ENCODE data around the gene ACOT7. TPM values are rescaled to one million over a fixed set of nuclear protein-coding genes. Genes with fewer than 3 reads are reported as not detected.

ACOT7 gene
- total RNA-seq, 2 experiments from 2014 or later, result 5.3 to 5.4 TPM

DNA sequence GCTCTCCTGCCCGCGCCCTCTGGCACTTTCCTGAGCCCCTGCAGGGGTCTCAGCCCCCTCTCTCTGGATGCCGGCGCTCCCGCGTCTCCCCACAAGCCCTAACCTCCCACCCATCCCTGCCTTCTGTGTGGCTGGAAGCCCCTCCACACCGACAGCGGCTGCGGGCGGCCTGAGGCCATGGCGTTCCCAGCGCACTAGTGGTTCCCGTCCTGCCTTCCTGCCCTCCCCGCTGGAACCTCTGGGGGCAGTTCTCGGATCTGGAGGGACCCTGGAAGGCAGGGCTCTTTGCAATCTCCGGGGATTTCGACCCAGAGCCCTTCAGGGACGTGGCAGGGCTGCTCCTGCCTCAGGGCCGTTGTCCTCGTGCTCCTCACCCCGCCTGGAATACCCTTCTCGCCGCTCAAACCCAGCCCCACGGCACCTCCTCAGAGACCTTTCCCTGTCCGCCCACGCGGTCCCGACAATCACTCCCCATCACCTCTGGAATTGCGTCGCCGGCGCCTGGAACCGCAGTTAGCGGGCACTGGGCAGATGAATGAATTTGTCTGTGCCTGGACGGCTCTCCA, 30.5 kb upstream of the ACOT7 start:
- H3K4me3 ChIP-seq (ENCODE audit: low read length), result peak overlapping the region; percentile 33

DNA sequence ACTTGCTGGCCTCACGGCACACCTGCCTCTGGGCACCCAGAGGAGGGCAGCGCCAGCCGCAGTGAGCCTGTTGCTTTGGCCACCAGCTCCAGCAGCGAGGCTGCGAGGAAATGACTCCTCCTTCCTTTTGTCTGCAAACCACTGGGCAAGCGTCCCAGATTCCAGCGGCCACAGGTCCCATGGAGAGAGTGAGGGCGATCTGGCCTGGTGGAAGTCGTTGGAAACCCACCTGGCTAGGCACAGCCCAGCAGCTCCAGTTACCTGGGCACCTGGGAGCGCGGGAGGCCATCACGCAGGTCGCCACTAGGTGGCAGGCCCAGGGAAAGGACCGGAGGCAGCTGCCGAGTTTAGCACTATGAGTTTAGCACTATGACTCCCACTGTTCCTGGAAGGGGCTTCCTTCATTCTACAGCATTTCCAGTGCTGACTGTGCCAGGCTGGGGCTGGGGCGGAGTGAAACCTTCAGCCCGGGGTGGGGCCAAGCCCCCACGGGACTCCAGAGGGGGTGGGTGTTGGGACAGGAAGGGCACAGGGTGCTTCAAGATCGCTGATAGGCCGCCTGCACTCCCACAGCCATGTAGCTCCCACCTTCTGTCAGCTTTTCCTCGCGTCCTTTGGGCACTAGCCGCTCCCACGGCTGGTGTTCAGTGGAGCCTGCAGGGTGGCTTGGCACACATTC, 29.9 kb upstream of the ACOT7 start:
- no peaks in the 10 kb centered on the region for H3K36me3 ChIP-seq (ENCODE audit: insufficient read depth, low read length)
- intact Hi-C loops (cut with DNase I, micrococcal nuclease), result loop anchor here (1.0 to 10.0 kb wide), 4 partner anchors 51 to 221 kb away; no protein-coding TSS in a partner anchor
- H3K27me3 Mint-ChIP-seq, result peaks cover 55% of the 10 kb centered on the region
- POLR2A ChIA-PET, result interaction anchor here (0.9 to 1.5 kb wide), 5 partner anchors 15 to 131 kb away, joined by 3 to 9 read pairs (median 3); partner anchors contain the start of genes ACOT7 and NOL9
- H3K9me3 Mint-ChIP-seq, result no peaks in the 10 kb centered on the region
- peak overlapping the region; percentile 67 for H3K4me3 Mint-ChIP-seq
- no peaks in the 10 kb centered on the region for H3K36me3 Mint-ChIP-seq (ENCODE audit: low read depth)
- no peak overlapping the region for H3K27ac ChIP-seq (ENCODE audit: low read depth in 1 of 2, low read length in 2 of 2)
- TF ChIP-seq, protein P1, sequence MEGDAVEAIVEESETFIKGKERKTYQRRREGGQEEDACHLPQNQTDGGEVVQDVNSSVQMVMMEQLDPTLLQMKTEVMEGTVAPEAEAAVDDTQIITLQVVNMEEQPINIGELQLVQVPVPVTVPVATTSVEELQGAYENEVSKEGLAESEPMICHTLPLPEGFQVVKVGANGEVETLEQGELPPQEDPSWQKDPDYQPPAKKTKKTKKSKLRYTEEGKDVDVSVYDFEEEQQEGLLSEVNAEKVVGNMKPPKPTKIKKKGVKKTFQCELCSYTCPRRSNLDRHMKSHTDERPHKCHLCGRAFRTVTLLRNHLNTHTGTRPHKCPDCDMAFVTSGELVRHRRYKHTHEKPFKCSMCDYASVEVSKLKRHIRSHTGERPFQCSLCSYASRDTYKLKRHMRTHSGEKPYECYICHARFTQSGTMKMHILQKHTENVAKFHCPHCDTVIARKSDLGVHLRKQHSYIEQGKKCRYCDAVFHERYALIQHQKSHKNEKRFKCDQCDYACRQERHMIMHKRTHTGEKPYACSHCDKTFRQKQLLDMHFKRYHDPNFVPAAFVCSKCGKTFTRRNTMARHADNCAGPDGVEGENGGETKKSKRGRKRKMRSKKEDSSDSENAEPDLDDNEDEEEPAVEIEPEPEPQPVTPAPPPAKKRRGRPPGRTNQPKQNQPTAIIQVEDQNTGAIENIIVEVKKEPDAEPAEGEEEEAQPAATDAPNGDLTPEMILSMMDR (IDR thresholded peaks at IDR 0.05), result peak; percentile 85
- H3K9me3 ChIP-seq (ENCODE audit: control insufficient read depth in 1 of 2, insufficient read depth in 1 of 2, low read length in 2 of 2), result peaks cover 0 to 22% of the 10 kb centered on the region in 2 experiments
- CTCF ChIA-PET, result interaction anchor here (0.6 to 7.1 kb wide), 24 partner anchors 9 to 232 kb away, joined by 3 to 77 read pairs (median 6); partner anchors contain the start of gene PLEKHG5
- DNase-seq, result peak; percentile 60 to 85 (median 72)
- peaks cover 53 to 69% of the 10 kb centered on the region in 2 experiments for H3K27me3 ChIP-seq (ENCODE audit: control insufficient read depth in 1 of 2, insufficient read depth in 2 of 2, low read length in 2 of 2)
- ATAC-seq (ENCODE audit: poor library complexity), result peak; percentile 85
- H3K4me1 Mint-ChIP-seq (ENCODE audit: low read depth), result peaks cover 13% of the 10 kb centered on the region
- H3K27ac Mint-ChIP-seq, result no peak overlapping the region
- H3K4me1 ChIP-seq (ENCODE audit: insufficient read depth, low read length), result peaks cover 48% of the 10 kb centered on the region
- H3K4me3 ChIP-seq (ENCODE audit: low read length), result peak overlapping the region; percentile 33

More for the DNA sequence above, 30.5 kb upstream of the ACOT7 start:
- Mint-ChIP-seq H3K9me3 (no peaks in the 10 kb centered on the region), H3K4me1 (ENCODE audit: low read depth) (peaks cover 13% of the 10 kb centered on the region), H3K4me3 (peak overlapping the region; percentile 67), H3K27me3 (peaks cover 55% of the 10 kb centered on the region), H3K27ac (no peak overlapping the region), H3K36me3 (ENCODE audit: low read depth) (no peaks in the 10 kb centered on the region)
- no peak for ATAC-seq (ENCODE audit: poor library complexity)
- Histone ChIP-seq H3K27ac (ENCODE audit: low read depth in 1 of 2, low read length in 2 of 2) (no peak overlapping the region), H3K9me3 (ENCODE audit: control insufficient read depth in 1 of 2, insufficient read depth in 1 of 2, low read length in 2 of 2) (peaks cover 0 to 21% of the 10 kb centered on the region in 2 experiments), H3K4me1 (ENCODE audit: insufficient read depth, low read length) (peaks cover 43% of the 10 kb centered on the region), H3K36me3 (ENCODE audit: insufficient read depth, low read length) (no peaks in the 10 kb centered on the region), H3K27me3 (ENCODE audit: control insufficient read depth in 1 of 2, insufficient read depth in 2 of 2, low read length in 2 of 2) (peaks cover 50 to 63% of the 10 kb centered on the region in 2 experiments)
- ChIA-PET CTCF (interaction anchor here (0.7 to 7.1 kb wide), 21 partner anchors 8 to 223 kb away, joined by 3 to 77 read pairs (median 6); partner anchors contain the start of gene PLEKHG5), POLR2A (interaction anchor here (1.0 to 1.5 kb wide), 3 partner anchors 14 to 36 kb away, joined by 3 to 9 read pairs (median 6); partner anchors contain the start of gene ACOT7)
- TF ChIP-seq, protein P1 (IDR thresholded peaks at IDR 0.05), result no peak
- intact Hi-C loops (cut with DNase I, micrococcal nuclease), result loop anchor here (1.0 to 10.0 kb wide), 4 partner anchors 51 to 221 kb away; no protein-coding TSS in a partner anchor
- DNase-seq, result peak in 1 of 14 experiments; percentile 28

DNA sequence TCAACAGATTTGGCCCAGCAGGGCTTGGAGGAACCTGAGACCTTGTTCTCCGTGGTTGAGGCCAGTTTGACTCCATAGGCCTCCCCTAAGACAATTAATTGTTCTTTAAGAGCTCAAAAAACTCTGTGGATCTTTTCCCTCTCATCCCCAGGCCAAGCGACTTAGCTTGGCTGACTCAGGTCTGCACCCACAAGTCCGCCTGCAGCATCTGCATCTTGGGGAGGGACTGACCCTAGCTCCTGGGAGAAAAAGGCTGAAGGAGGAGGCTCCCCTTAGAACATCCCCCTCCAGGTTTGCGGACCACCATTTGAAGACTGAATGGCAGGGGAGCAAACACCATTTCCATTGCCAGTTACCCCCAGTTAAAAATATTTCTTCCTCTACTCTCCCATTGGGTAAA, 27.7 kb upstream of the ACOT7 start:
- no peak overlapping the region for H3K4me3 ChIP-seq (ENCODE audit: low read length)
- H3K4me3 Mint-ChIP-seq, result no peak overlapping the region
- H3K4me1 Mint-ChIP-seq (ENCODE audit: low read depth), result peaks cover 13% of the 10 kb centered on the region
- no peaks in the 10 kb centered on the region for H3K36me3 ChIP-seq (ENCODE audit: insufficient read depth, low read length)
- no peaks in the 10 kb centered on the region for H3K36me3 Mint-ChIP-seq (ENCODE audit: low read depth)
- ATAC-seq (ENCODE audit: poor library complexity) (no peak), DNase-seq (no peak)
- H3K27ac Mint-ChIP-seq, result no peak overlapping the region
- H3K27ac ChIP-seq (ENCODE audit: low read depth in 1 of 2, low read length in 2 of 2), result no peak overlapping the region
- peaks cover 52% of the 10 kb centered on the region for H3K4me1 ChIP-seq (ENCODE audit: insufficient read depth, low read length)
- peaks cover 66% of the 10 kb centered on the region for H3K27me3 Mint-ChIP-seq
- CTCF ChIA-PET, result interaction anchor here (0.6 to 7.1 kb wide), 2 partner anchors 10 to 18 kb away, joined by 5 to 77 read pairs; no protein-coding TSS in a partner anchor
- intact Hi-C loops (cut with DNase I, micrococcal nuclease), result loop anchor here in 1 of 2 experiments (10.0 kb wide), 1 partner anchor 224 kb away; no protein-coding TSS in a partner anchor
- POLR2A ChIA-PET, result interaction anchor here (1.7 kb wide), 1 partner anchor 39 kb away, joined by 5 read pairs; no protein-coding TSS in a partner anchor
- peaks cover 72 to 86% of the 10 kb centered on the region in 2 experiments for H3K27me3 ChIP-seq (ENCODE audit: control insufficient read depth in 1 of 2, insufficient read depth in 2 of 2, low read length in 2 of 2)
- H3K9me3 Mint-ChIP-seq, result no peaks in the 10 kb centered on the region
- peaks cover 0 to 33% of the 10 kb centered on the region in 2 experiments for H3K9me3 ChIP-seq (ENCODE audit: control insufficient read depth in 1 of 2, insufficient read depth in 1 of 2, low read length in 2 of 2)
- TF ChIP-seq, protein P1 (IDR thresholded peaks at IDR 0.05), result no peak

All from CD4-positive, alpha-beta T cell (primary cell).